H1 (cell line): ENCODE measurements around the gene PARD3. TPM values are rescaled to one million over a fixed set of nuclear protein-coding genes. Genes with fewer than 3 reads are reported as not detected.

Source experiments
- CTCF ChIA-PET: fragments of 300-600 bp; sonication (Branson Sonifier 250); formaldehyde crosslinking; loops from one replicate; lab custom pipeline; 2021; ENCODE audit not compliant: partially characterized antibody; lab: Charles Lee
- POLR2A ChIA-PET: fragments of 300-600 bp; sonication (Branson Sonifier 250); formaldehyde crosslinking; loops from one replicate; lab custom pipeline; 2021; ENCODE audit warnings: inconsistent platforms; ENCODE audit not compliant: partially characterized antibody; lab: Charles Lee
- DNase-seq, 2 experiments: peaks; one replicate each; pipeline versions ENCODE4 v3.0.0 to v3.0.0-alpha.2; 2010 to 2022; ENCODE audit warnings: low spot score in 2 of 2, low read depth in 1 of 2, mixed read lengths in 1 of 2
- FAIRE-seq: peaks from 2 replicates; lab custom pipeline; 2011; peaks lifted over from hg19 to GRCh38; lab: Jason Lieb, UNC
- H2AFZ ChIP-seq: 2 replicates; pipeline ENCODE4 v1.8.1; 2012; ENCODE audit warnings: low read length, inconsistent platforms
- H2AK5ac ChIP-seq: 2 replicates; pipeline ENCODE4 v1.6.1; 2013; ENCODE audit warnings: low read depth, low read length
- H2BK120ac ChIP-seq: replicated peaks from 2 replicates; pipeline ENCODE3; 2013; ENCODE audit warnings: low read depth, low read length, inconsistent platforms
- H2BK12ac ChIP-seq: 2 replicates; pipeline ENCODE4 v1.6.1; 2013; ENCODE audit warnings: low read depth, low read length
- H2BK15ac ChIP-seq: 2 replicates; pipeline ENCODE4 v1.6.1; 2013; ENCODE audit warnings: low read length
- H2BK20ac ChIP-seq: 2 replicates; pipeline ENCODE4 v1.6.1; 2013; ENCODE audit warnings: low read length
- H2BK5ac ChIP-seq: 2 replicates; pipeline ENCODE4 v1.6.1; 2013; ENCODE audit warnings: low read depth, low read length
- H3K14ac ChIP-seq: 2 replicates; pipeline ENCODE4 v1.6.1; 2013; ENCODE audit warnings: inconsistent platforms; ENCODE audit not compliant: insufficient read length
- H3K18ac ChIP-seq: 2 replicates; pipeline ENCODE4 v1.6.1; 2013; ENCODE audit warnings: low read length; ENCODE audit errors: extremely low read depth
- H3K23ac ChIP-seq: 2 replicates; pipeline ENCODE4 v1.6.1; 2013; ENCODE audit warnings: inconsistent platforms; ENCODE audit not compliant: insufficient read length
- H3K23me2 ChIP-seq: 2 replicates; pipeline ENCODE4 v1.6.1; 2013; ENCODE audit warnings: low read depth, low read length
- H3K27ac ChIP-seq: 2 replicates; pipeline ENCODE4 v1.6.1; 2011; ENCODE audit warnings: low read depth, low read length, inconsistent platforms
- H3K27me3 ChIP-seq, 4 experiments: replicated peaks in 1 of 4; 1 replicate in 1 of 4; 2 replicates in 3 of 4; pipeline versions ENCODE4 v1.6.1 to v1.8.1; 2011 to 2013; ENCODE audit warnings: low read length in 3 of 4, mild to moderate bottlenecking in 3 of 4, inconsistent platforms in 2 of 4, mixed read lengths in 2 of 4, moderate library complexity in 1 of 4; ENCODE audit not compliant: control insufficient read depth in 3 of 4, insufficient read depth in 3 of 4; ENCODE audit errors: extremely low read depth in 1 of 4
- H3K36me3 ChIP-seq, 4 experiments: 2 replicates each; pipeline versions ENCODE4 v1.6.1 to v1.8.1; 2011 to 2013; ENCODE audit warnings: mild to moderate bottlenecking in 4 of 4, low read length in 3 of 4, moderate library complexity in 2 of 4, control low read depth in 1 of 4, inconsistent platforms in 1 of 4; ENCODE audit not compliant: insufficient read depth in 4 of 4, control insufficient read depth in 2 of 4
- H3K4ac ChIP-seq: replicated peaks from 2 replicates; pipeline ENCODE3; 2013; ENCODE audit warnings: low read length, low read depth, mixed read lengths, inconsistent platforms; ENCODE audit not compliant: insufficient read length
- H3K4me1 ChIP-seq, 4 experiments: replicated peaks in 1 of 4; 1 replicate in 1 of 4; 2 replicates in 3 of 4; pipeline versions ENCODE4 v1.6.1 to v1.8.1; 2011 to 2013; ENCODE audit warnings: low read length in 3 of 4, inconsistent platforms in 2 of 4, mixed read lengths in 1 of 4; ENCODE audit not compliant: insufficient read depth in 4 of 4, control insufficient read depth in 3 of 4
- H3K4me2 ChIP-seq, 2 experiments: 2 replicates each; pipeline versions ENCODE4 v1.6.1 to v1.8.1; 2011 to 2013; ENCODE audit warnings: low read depth in 2 of 2, low read length in 2 of 2, control low read depth in 1 of 2, inconsistent platforms in 1 of 2, mild to moderate bottlenecking in 1 of 2; ENCODE audit not compliant: insufficient read depth in 1 of 2
- H3K4me3 ChIP-seq, 4 experiments: fragments of 200-600, 300-600 bp in 1 of 4; sonication (generic), shearing (Covaris generic), sonication (Bioruptor Twin) in 1 of 4; 2 replicates each; pipeline versions ENCODE4 v1.5.1 to v1.8.1; 2011 to 2016; ENCODE audit warnings: low read length in 4 of 4, low read depth in 3 of 4, control low read depth in 2 of 4, inconsistent platforms in 2 of 4, mild to moderate bottlenecking in 2 of 4, mixed read lengths in 1 of 4, moderate library complexity in 1 of 4; ENCODE audit not compliant: insufficient read depth in 2 of 4; ENCODE audit errors: extremely low read depth in 1 of 4
- H3K56ac ChIP-seq: replicated peaks from 2 replicates; pipeline ENCODE3; 2013; ENCODE audit warnings: low read depth, mild to moderate bottlenecking, mixed read lengths, low read length, inconsistent platforms; ENCODE audit not compliant: insufficient read length
- H3K79me1 ChIP-seq: 2 replicates; pipeline ENCODE4 v1.6.1; 2013; ENCODE audit warnings: low read depth, low read length, control low read depth
- H3K79me2 ChIP-seq, 2 experiments: 2 replicates each; pipeline versions ENCODE4 v1.6.1 to v1.8.1; 2012 to 2013; ENCODE audit warnings: low read length in 2 of 2, mild to moderate bottlenecking in 2 of 2, inconsistent platforms in 1 of 2; ENCODE audit not compliant: insufficient read depth in 2 of 2, control insufficient read depth in 1 of 2
- H3K9ac ChIP-seq, 4 experiments: replicated peaks in 1 of 4; 1 replicate in 1 of 4; 2 replicates in 3 of 4; pipeline versions ENCODE4 v1.6.1 to v1.8.1; 2011 to 2013; ENCODE audit warnings: low read depth in 3 of 4, low read length in 3 of 4, control low read depth in 2 of 4, mild to moderate bottlenecking in 2 of 4, moderate library complexity in 2 of 4, inconsistent platforms in 1 of 4; ENCODE audit errors: extremely low read depth in 1 of 4
- H3K9me3 ChIP-seq, 2 experiments: 2 replicates each; pipeline versions ENCODE4 v1.6.1 to v1.8.1; 2012 to 2013; ENCODE audit warnings: mild to moderate bottlenecking in 2 of 2, moderate library complexity in 2 of 2, control low read depth in 1 of 2, inconsistent platforms in 1 of 2, low read depth in 1 of 2, low read length in 1 of 2, mixed read lengths in 1 of 2; ENCODE audit not compliant: insufficient read depth in 2 of 2
- H4K20me1 ChIP-seq, 2 experiments: replicated peaks in 1 of 2; 2 replicates each; pipeline versions ENCODE3 to v1.8.1; 2011 to 2013; ENCODE audit warnings: inconsistent platforms in 2 of 2, low read length in 2 of 2, mild to moderate bottlenecking in 1 of 2; ENCODE audit not compliant: insufficient read depth in 2 of 2, control insufficient read depth in 1 of 2
- H4K5ac ChIP-seq: 2 replicates; pipeline ENCODE4 v1.6.1; 2013; ENCODE audit warnings: low read length, low read depth, mixed read lengths, inconsistent platforms; ENCODE audit not compliant: insufficient read length
- H4K8ac ChIP-seq: 2 replicates; pipeline ENCODE4 v1.8.0; 2013; ENCODE audit warnings: mild to moderate bottlenecking, moderate library complexity, low read length, inconsistent platforms; ENCODE audit not compliant: insufficient read depth; ENCODE audit errors: extremely low read depth
- H4K91ac ChIP-seq: replicated peaks from 2 replicates; pipeline ENCODE3; 2013; ENCODE audit warnings: low read length, mixed read lengths, inconsistent platforms; ENCODE audit not compliant: insufficient read length
- CEBPB ChIP-seq: IDR thresholded peaks from 2 replicates; pipeline ENCODE4 v1.6.1; 2012; ENCODE audit warnings: low read depth, low read length
- PHF8 ChIP-seq: fragments of 200-600 bp; sonication (generic); conservative IDR thresholded peaks from 2 replicates; pipeline ENCODE4 v1.7.1; 2012; ENCODE audit warnings: low read depth, mild to moderate bottlenecking, inconsistent platforms, low read length, moderate library complexity
- SRF ChIP-seq: IDR thresholded peaks from 2 replicates; pipeline ENCODE4 v1.6.1; 2011; ENCODE audit warnings: mild to moderate bottlenecking, low read depth, low read length, moderate library complexity
- WGBS, 2 experiments: shearing (Covaris generic) in 1 of 2; methylation state at CpG; one replicate each; pipeline versions ENCODE4 v1.1.6 to v1.1.7; 2013 to 2015; ENCODE audit warnings: low lambda C conversion rate in 2 of 2, mixed read lengths in 2 of 2, inconsistent platforms in 1 of 2, low coverage in 1 of 2, missing lambda C conversion rate in 1 of 2; ENCODE audit not compliant: insufficient replicate concordance in 2 of 2, insufficient coverage in 1 of 2, insufficient read length in 1 of 2; ENCODE audit errors: extremely low coverage in 1 of 2, missing lambda C conversion rate in 1 of 2; 5-methylcytosine and 5-hydroxymethylcytosine counted together
- polyA plus RNA-seq, 7 experiments: library from polyadenylated mRNA; depleted of rRNA in 3 of 7; stranded (reverse) in 5 of 7; unstranded in 2 of 7; fragments of >200 nt in 5 of 7; fragments of 200-250 nt in 2 of 7; gene quantifications; 1 replicate in 5 of 7; 2 replicates in 1 of 7; 4 replicates in 1 of 7; pipeline versions ENCODE4 v1.2.1 to v1.2.3, GENCODE V29; 2011 to 2013; ENCODE audit warnings: missing spikeins in 2 of 7, mixed read lengths in 2 of 7
- total RNA-seq: library from RNA; stranded (reverse); fragmentation: NEBNext Ultra II Directional; extraction: Animal tissue kit (Norgen Biotek cat#: 25700); gene quantifications from 2 replicates; pipeline ENCODE4 v1.2.1, GENCODE V29; 2021

PARD3 gene
- total and polyA plus RNA-seq, 2 of the 8 experiments (the other 6 are each of a cell fraction or from before 2014, with no cell fraction given) = 19.7 to 49.1 TPM

- Histone ChIP-seq H3K9me3 (no peaks in the 10 kb centered on the region), H3K4me1 (peaks cover 0 to 3% (median under 1%) of the 10 kb centered on the region in 4 experiments; a peak in 2 of 7 replicates), H3K14ac (no peak overlapping the region), H3K36me3 (no peaks in the 10 kb centered on the region), H2BK15ac (no peak overlapping the region), H3K27me3 (no peaks in the 10 kb centered on the region), H4K8ac (no peak overlapping the region), H3K18ac (no peak overlapping the region), H2BK120ac (no peak overlapping the region), H3K4ac (no peak overlapping the region), H4K5ac (no peak overlapping the region), H2BK20ac (no peak overlapping the region), H4K20me1 (no peaks in the 10 kb centered on the region), H3K4me2 (no peak overlapping the region), H2AK5ac (no peak overlapping the region), H3K9ac (no peak overlapping the region), H3K23me2 (no peaks in the 10 kb centered on the region), H2BK12ac (no peak overlapping the region), H3K23ac (no peak overlapping the region), H2BK5ac (no peak overlapping the region), H2AFZ (no peak overlapping the region), H3K79me2 (peaks cover 0 to 55% of the 10 kb centered on the region in 2 experiments; a peak in 2 of 4 replicates), H3K27ac (no peak overlapping the region), H3K4me3 (no peak overlapping the region), H4K91ac (no peak overlapping the region), H3K79me1 (no peaks in the 10 kb centered on the region), H3K56ac (no peak overlapping the region)
- no peak for TF ChIP-seq SRF
- TF ChIP-seq PHF8 = no peak
- TF ChIP-seq CEBPB = peak; percentile 64; the same call in 1 of the 2 replicates
- FAIRE-seq (no peak), DNase-seq (no peak)
- POLR2A ChIA-PET = interaction anchor here (1.2 kb wide), 1 partner anchor 17 kb away, joined by 3 read pairs; no protein-coding TSS in a partner anchor
- CTCF ChIA-PET = interaction anchor here (0.6 to 2.0 kb wide), 5 partner anchors 25 to 212 kb away, joined by 3 to 7 read pairs (median 5); no protein-coding TSS in a partner anchor
- WGBS, 2 experiments = 90% methylated on average over 1 of the region's 1 CpG; no CpG with 5 or more reads in 1 of the 2 experiments
Observed at GRCh38 chr10:34612938-34613337, 202.2 kb downstream of the PARD3 start.
